ENCODE data around the gene RIPOR3. TPM values are rescaled to one million over a fixed set of nuclear protein-coding genes. Genes with fewer than 3 reads are reported as not detected.

RIPOR3 gene
- total and polyA plus RNA-seq, 4 donors: 5.6 to 90.3 (median 16.3) TPM

- TF ChIP-seq MAX (IDR thresholded peaks at IDR 0.05) (no peak), HNF4G (IDR thresholded peaks at IDR 0.05) (no peak), GABPA (IDR thresholded peaks at IDR 0.05 in 1 of 2, conservative IDR thresholded peaks at IDR 0.05 in 1 of 2) (no peak), RAD21 (IDR thresholded peaks at IDR 0.05) (no peak), JUND (IDR thresholded peaks at IDR 0.05) (no peak), EGR1 (IDR thresholded peaks at IDR 0.05; ENCODE audit: low read depth in 2 of 2) (no peak), FOXA1 (IDR thresholded peaks at IDR 0.05) (no peak), RXRA (IDR thresholded peaks at IDR 0.05) (no peak), TAF1 (conservative IDR thresholded peaks at IDR 0.05) (no peak), YY1 (IDR thresholded peaks at IDR 0.05) (no peak), ATF3 (IDR thresholded peaks at IDR 0.05) (no peak), HNF4A (conservative IDR thresholded peaks at IDR 0.05) (no peak), FOXA2 (IDR thresholded peaks at IDR 0.05) (no peak), NR2F2 (IDR thresholded peaks at IDR 0.05) (no peak)
- TF ChIP-seq, protein P1, sequence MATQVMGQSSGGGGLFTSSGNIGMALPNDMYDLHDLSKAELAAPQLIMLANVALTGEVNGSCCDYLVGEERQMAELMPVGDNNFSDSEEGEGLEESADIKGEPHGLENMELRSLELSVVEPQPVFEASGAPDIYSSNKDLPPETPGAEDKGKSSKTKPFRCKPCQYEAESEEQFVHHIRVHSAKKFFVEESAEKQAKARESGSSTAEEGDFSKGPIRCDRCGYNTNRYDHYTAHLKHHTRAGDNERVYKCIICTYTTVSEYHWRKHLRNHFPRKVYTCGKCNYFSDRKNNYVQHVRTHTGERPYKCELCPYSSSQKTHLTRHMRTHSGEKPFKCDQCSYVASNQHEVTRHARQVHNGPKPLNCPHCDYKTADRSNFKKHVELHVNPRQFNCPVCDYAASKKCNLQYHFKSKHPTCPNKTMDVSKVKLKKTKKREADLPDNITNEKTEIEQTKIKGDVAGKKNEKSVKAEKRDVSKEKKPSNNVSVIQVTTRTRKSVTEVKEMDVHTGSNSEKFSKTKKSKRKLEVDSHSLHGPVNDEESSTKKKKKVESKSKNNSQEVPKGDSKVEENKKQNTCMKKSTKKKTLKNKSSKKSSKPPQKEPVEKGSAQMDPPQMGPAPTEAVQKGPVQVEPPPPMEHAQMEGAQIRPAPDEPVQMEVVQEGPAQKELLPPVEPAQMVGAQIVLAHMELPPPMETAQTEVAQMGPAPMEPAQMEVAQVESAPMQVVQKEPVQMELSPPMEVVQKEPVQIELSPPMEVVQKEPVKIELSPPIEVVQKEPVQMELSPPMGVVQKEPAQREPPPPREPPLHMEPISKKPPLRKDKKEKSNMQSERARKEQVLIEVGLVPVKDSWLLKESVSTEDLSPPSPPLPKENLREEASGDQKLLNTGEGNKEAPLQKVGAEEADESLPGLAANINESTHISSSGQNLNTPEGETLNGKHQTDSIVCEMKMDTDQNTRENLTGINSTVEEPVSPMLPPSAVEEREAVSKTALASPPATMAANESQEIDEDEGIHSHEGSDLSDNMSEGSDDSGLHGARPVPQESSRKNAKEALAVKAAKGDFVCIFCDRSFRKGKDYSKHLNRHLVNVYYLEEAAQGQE (IDR thresholded peaks at IDR 0.05): no peak
- TF ChIP-seq, protein P2, sequence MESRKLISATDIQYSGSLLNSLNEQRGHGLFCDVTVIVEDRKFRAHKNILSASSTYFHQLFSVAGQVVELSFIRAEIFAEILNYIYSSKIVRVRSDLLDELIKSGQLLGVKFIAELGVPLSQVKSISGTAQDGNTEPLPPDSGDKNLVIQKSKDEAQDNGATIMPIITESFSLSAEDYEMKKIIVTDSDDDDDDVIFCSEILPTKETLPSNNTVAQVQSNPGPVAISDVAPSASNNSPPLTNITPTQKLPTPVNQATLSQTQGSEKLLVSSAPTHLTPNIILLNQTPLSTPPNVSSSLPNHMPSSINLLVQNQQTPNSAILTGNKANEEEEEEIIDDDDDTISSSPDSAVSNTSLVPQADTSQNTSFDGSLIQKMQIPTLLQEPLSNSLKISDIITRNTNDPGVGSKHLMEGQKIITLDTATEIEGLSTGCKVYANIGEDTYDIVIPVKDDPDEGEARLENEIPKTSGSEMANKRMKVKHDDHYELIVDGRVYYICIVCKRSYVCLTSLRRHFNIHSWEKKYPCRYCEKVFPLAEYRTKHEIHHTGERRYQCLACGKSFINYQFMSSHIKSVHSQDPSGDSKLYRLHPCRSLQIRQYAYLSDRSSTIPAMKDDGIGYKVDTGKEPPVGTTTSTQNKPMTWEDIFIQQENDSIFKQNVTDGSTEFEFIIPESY (IDR thresholded peaks at IDR 0.05): no peak
- TF ChIP-seq, protein P3, sequence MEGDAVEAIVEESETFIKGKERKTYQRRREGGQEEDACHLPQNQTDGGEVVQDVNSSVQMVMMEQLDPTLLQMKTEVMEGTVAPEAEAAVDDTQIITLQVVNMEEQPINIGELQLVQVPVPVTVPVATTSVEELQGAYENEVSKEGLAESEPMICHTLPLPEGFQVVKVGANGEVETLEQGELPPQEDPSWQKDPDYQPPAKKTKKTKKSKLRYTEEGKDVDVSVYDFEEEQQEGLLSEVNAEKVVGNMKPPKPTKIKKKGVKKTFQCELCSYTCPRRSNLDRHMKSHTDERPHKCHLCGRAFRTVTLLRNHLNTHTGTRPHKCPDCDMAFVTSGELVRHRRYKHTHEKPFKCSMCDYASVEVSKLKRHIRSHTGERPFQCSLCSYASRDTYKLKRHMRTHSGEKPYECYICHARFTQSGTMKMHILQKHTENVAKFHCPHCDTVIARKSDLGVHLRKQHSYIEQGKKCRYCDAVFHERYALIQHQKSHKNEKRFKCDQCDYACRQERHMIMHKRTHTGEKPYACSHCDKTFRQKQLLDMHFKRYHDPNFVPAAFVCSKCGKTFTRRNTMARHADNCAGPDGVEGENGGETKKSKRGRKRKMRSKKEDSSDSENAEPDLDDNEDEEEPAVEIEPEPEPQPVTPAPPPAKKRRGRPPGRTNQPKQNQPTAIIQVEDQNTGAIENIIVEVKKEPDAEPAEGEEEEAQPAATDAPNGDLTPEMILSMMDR (IDR thresholded peaks at IDR 0.05; ENCODE audit: low read depth, low read length, missing input control): no peak
- DNase-seq (ENCODE audit: low spot score): no peak
- H3K9me3 ChIP-seq (ENCODE audit: control insufficient read depth in 4 of 4, low read length in 3 of 4): no peaks in the 10 kb centered on the region
- peaks cover 0 to 14% (median 6%) of the 10 kb centered on the region in 4 donors for H3K4me1 ChIP-seq (ENCODE audit: control insufficient read depth in 4 of 4, insufficient read depth in 4 of 4, low read length in 3 of 4)
- H3K9ac ChIP-seq (ENCODE audit: low read depth in 1 of 2, low read length in 2 of 2): no peak overlapping the region
- no peaks in the 10 kb centered on the region for H3K36me3 ChIP-seq (ENCODE audit: control insufficient read depth in 4 of 4, insufficient read depth in 3 of 4, low read depth in 1 of 4, low read length in 3 of 4)
- H3K27me3 ChIP-seq (ENCODE audit: control insufficient read depth in 4 of 4, insufficient read depth in 4 of 4, low read length in 3 of 4): no peaks in the 10 kb centered on the region
- H3K27ac ChIP-seq (ENCODE audit: low read depth in 1 of 2, low read length in 2 of 2): no peak overlapping the region
- WGBS: 93% methylated on average over 10 of the region's 10 CpGs
- no peak overlapping the region for H3K4me3 ChIP-seq (ENCODE audit: low read depth in 1 of 3, low read length in 3 of 3)
Measured at GRCh38 chr20:50635014-50635557, 56.3 kb downstream of the RIPOR3 start.

Data from liver (tissue), 9 donors.